Cardiac muscle cell (in vitro differentiated cells and primary cell): ENCODE results near the gene LCORL. TPM values are rescaled to one million over a fixed set of nuclear protein-coding genes. Genes with fewer than 3 reads are reported as not detected.

Experiments used
- DNase-seq, 2 donors: peaks; one replicate each; pipeline versions ENCODE4 v3.0.0 to v3.0.0-alpha.2; 2010 to 2017; ENCODE audit warnings: low read depth in 1 of 2, low spot score in 1 of 2
- H3K27ac ChIP-seq: fragments of 200-600 bp; sonication (generic); 2 replicates; pipeline ENCODE4 v1.5.1; 2016
- H3K27me3 ChIP-seq: fragments of 200-600 bp; sonication (generic); 2 replicates; pipeline ENCODE4 v1.6.0; 2016; ENCODE audit warnings: control low read depth
- H3K36me3 ChIP-seq: fragments of 200-600 bp; sonication (generic); 2 replicates; pipeline ENCODE4 v1.5.1; 2016; ENCODE audit warnings: control low read depth
- H3K4me1 ChIP-seq: fragments of 200-600 bp; sonication (generic); 2 replicates; pipeline ENCODE4 v1.8.1; 2017; ENCODE audit warnings: low read depth, mild to moderate bottlenecking, mixed run types
- H3K4me3 ChIP-seq: fragments of 200-600 bp; sonication (generic); 2 replicates; pipeline ENCODE4 v1.5.1; 2016; ENCODE audit warnings: mild to moderate bottlenecking
- H3K9me3 ChIP-seq: fragments of 200-600 bp; sonication (generic); 2 replicates; pipeline ENCODE4 v1.5.1; 2017; ENCODE audit warnings: low read depth, mild to moderate bottlenecking, control low read depth
- CTCF ChIP-seq: IDR thresholded peaks from 2 replicates; pipeline ENCODE4 v1.5.1; 2012; ENCODE audit warnings: low read depth, mild to moderate bottlenecking, low read length
- polyA plus RNA-seq: library from polyadenylated mRNA; unstranded; fragments of >200 nt; fragmentation: Nextera tagmentation; extraction: Ambion mirVana; gene quantifications from 2 replicates; pipeline ENCODE4 v1.2.1, GENCODE V29; 2016
- total RNA-seq: library from RNA; depleted of rRNA; stranded (reverse); fragments of >200 nt; gene quantifications from 2 replicates; pipeline ENCODE4 v1.2.3, GENCODE V29; 2016

Gene LCORL
- total and polyA plus RNA-seq, 2 experiments from 2014 or later = 11.7 to 50.2 TPM

GRCh38 chr4:17932041-17932440, 89.5 kb downstream of the LCORL start:
- no peak for DNase-seq
- TF ChIP-seq CTCF = no peak
- H3K4me3 ChIP-seq = no peak overlapping the region
- H3K9me3 ChIP-seq = no peaks in the 10 kb centered on the region
- H3K27me3 ChIP-seq = no peaks in the 10 kb centered on the region
- no peak overlapping the region for H3K27ac ChIP-seq
- H3K36me3 ChIP-seq = no peaks in the 10 kb centered on the region
- H3K4me1 ChIP-seq = no peaks in the 10 kb centered on the region

GRCh38 chr4:17930256-17930655, 91.3 kb downstream of the LCORL start:
- Histone ChIP-seq H3K27me3 (no peaks in the 10 kb centered on the region), H3K27ac (no peak overlapping the region), H3K4me1 (no peaks in the 10 kb centered on the region), H3K4me3 (no peak overlapping the region), H3K36me3 (no peaks in the 10 kb centered on the region), H3K9me3 (no peaks in the 10 kb centered on the region)
- TF ChIP-seq CTCF = no peak
- DNase-seq = no peak

GRCh38 chr4:17924189-17924588, 97.4 kb downstream of the LCORL start:
- no peaks in the 10 kb centered on the region for H3K27me3 ChIP-seq
- no peaks in the 10 kb centered on the region for H3K4me1 ChIP-seq
- no peak overlapping the region for H3K4me3 ChIP-seq
- TF ChIP-seq CTCF = no peak
- H3K9me3 ChIP-seq = no peaks in the 10 kb centered on the region
- no peaks in the 10 kb centered on the region for H3K36me3 ChIP-seq
- DNase-seq = no peak
- no peak overlapping the region for H3K27ac ChIP-seq

- no peak overlapping the region for H3K27ac ChIP-seq
- no peaks in the 10 kb centered on the region for H3K27me3 ChIP-seq
- DNase-seq = no peak
- no peak overlapping the region for H3K4me3 ChIP-seq
- TF ChIP-seq CTCF = no peak
- no peaks in the 10 kb centered on the region for H3K36me3 ChIP-seq
- no peaks in the 10 kb centered on the region for H3K9me3 ChIP-seq
- no peaks in the 10 kb centered on the region for H3K4me1 ChIP-seq
These were observed 100.1 kb downstream of the LCORL start for GRCh38 chr4:17921451-17921850.

GRCh38 chr4:17920681-17921080, 100.9 kb downstream of the LCORL start:
- H3K36me3 ChIP-seq = no peaks in the 10 kb centered on the region
- no peak for DNase-seq

More at GRCh38 chr4:17920681-17921080, 100.9 kb downstream of the LCORL start:
- no peaks in the 10 kb centered on the region for H3K9me3 ChIP-seq
- TF ChIP-seq CTCF = no peak
- no peaks in the 10 kb centered on the region for H3K27me3 ChIP-seq
- H3K4me3 ChIP-seq = no peak overlapping the region
- no peaks in the 10 kb centered on the region for H3K4me1 ChIP-seq
- H3K27ac ChIP-seq = no peak overlapping the region
